Esophagus squamous epithelium (tissue), 4 donors: ENCODE data around the gene KIAA0930.

Source experiments
- POLR2A ChIP-seq, 4 donors: fragments of 450-650 bp; IDR thresholded peaks; one replicate each; pipeline ENCODE4 v1.6.1; 2017; ENCODE audit warnings: antibody characterized with exemption in 4 of 4, mild to moderate bottlenecking in 4 of 4, moderate library complexity in 3 of 4
- TF ChIP-seq, protein P1 (sequence below), 6 experiments: fragments of 450-650 bp in 4 of 6; fragments of 200-600 bp in 2 of 6; sonication (generic) in 2 of 6; IDR thresholded peaks; one replicate each; pipeline ENCODE4 v1.5.1; 2016 to 2019; ENCODE audit warnings: antibody characterized with exemption in 6 of 6, mild to moderate bottlenecking in 4 of 6, moderate library complexity in 4 of 6

GRCh38 chr22:45202333-45203149, 38.2 kb downstream of the KIAA0930 start:
- TF ChIP-seq, protein P1, sequence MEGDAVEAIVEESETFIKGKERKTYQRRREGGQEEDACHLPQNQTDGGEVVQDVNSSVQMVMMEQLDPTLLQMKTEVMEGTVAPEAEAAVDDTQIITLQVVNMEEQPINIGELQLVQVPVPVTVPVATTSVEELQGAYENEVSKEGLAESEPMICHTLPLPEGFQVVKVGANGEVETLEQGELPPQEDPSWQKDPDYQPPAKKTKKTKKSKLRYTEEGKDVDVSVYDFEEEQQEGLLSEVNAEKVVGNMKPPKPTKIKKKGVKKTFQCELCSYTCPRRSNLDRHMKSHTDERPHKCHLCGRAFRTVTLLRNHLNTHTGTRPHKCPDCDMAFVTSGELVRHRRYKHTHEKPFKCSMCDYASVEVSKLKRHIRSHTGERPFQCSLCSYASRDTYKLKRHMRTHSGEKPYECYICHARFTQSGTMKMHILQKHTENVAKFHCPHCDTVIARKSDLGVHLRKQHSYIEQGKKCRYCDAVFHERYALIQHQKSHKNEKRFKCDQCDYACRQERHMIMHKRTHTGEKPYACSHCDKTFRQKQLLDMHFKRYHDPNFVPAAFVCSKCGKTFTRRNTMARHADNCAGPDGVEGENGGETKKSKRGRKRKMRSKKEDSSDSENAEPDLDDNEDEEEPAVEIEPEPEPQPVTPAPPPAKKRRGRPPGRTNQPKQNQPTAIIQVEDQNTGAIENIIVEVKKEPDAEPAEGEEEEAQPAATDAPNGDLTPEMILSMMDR (IDR thresholded peaks at IDR 0.05), result no peak
- TF ChIP-seq POLR2A (IDR thresholded peaks at IDR 0.05), result no peak
